Lung (tissue), 12 donors: Measurements from ENCODE around the gene ARHGEF9. TPM values are rescaled to one million over a fixed set of nuclear protein-coding genes. Genes with fewer than 3 reads are reported as not detected.
"Not testable (repeated sequence)": the region's sequence is repeated elsewhere in the genome, so short reads cannot be mapped to it uniquely, and the experiment has no call there.

Experiments
- ATAC-seq: fragments of 200-7000 bp; cut with Tn5 transposase; one replicate; pipeline ENCODE4 v1.9.1; 2020; ENCODE audit warnings: moderate number of reproducible peaks; ENCODE audit not compliant: insufficient read depth, low FRiP score
- DNase-seq, 3 donors: peaks; one replicate each; pipeline ENCODE4 v3.0.0-alpha.2; 2013 to 2017
- H3K27ac ChIP-seq, 2 donors: one replicate each; pipeline ENCODE4 v1.5.1; 2013; ENCODE audit warnings: mild to moderate bottlenecking in 2 of 2, moderate library complexity in 2 of 2, control low read depth in 1 of 2, inconsistent platforms in 1 of 2, low read depth in 1 of 2, low read length in 1 of 2
- H3K27me3 ChIP-seq, 3 donors: one replicate each; pipeline ENCODE4 v1.5.1; 2013; ENCODE audit warnings: low read length in 2 of 3; ENCODE audit not compliant: control insufficient read depth in 3 of 3, insufficient read depth in 3 of 3
- H3K36me3 ChIP-seq, 4 donors: one replicate each; pipeline ENCODE4 v1.5.1; 2013; ENCODE audit warnings: low read length in 4 of 4, mild to moderate bottlenecking in 1 of 4, moderate library complexity in 1 of 4; ENCODE audit not compliant: control insufficient read depth in 4 of 4, insufficient read depth in 4 of 4
- H3K4me1 ChIP-seq, 5 donors: one replicate each; pipeline ENCODE4 v1.5.1; 2013; ENCODE audit warnings: low read length in 5 of 5, mild to moderate bottlenecking in 2 of 5, moderate library complexity in 1 of 5; ENCODE audit not compliant: control insufficient read depth in 5 of 5, insufficient read depth in 5 of 5
- H3K4me3 ChIP-seq: one replicate; pipeline ENCODE4 v1.5.1; 2013; ENCODE audit warnings: mild to moderate bottlenecking, control low read depth, moderate library complexity
- H3K9ac ChIP-seq, 2 donors: one replicate each; pipeline ENCODE4 v1.5.1; 2013; ENCODE audit warnings: low read length in 2 of 2, control low read depth in 1 of 2; ENCODE audit not compliant: insufficient read depth in 1 of 2
- H3K9me3 ChIP-seq, 4 donors: one replicate each; pipeline ENCODE4 v1.5.1; 2013; ENCODE audit warnings: low read length in 3 of 4, mild to moderate bottlenecking in 1 of 4, moderate library complexity in 1 of 4; ENCODE audit not compliant: control insufficient read depth in 4 of 4, insufficient read depth in 3 of 4
- CTCF ChIP-seq: IDR thresholded peaks from 2 replicates; pipeline ENCODE4 v1.5.1; 2012; ENCODE audit warnings: mild to moderate bottlenecking; ENCODE audit errors: control extremely low read depth, extremely low read depth
- WGBS, 2 donors: extraction: QIAGEN DNeasy Blood & Tissue Kit; methylation state at CpG; one replicate each; pipeline ENCODE4 v1.1.7; 2013; 5-methylcytosine and 5-hydroxymethylcytosine counted together
- polyA plus RNA-seq, 2 donors: library from polyadenylated mRNA; stranded (reverse); fragments of 200-250 nt; gene quantifications; one replicate each; pipeline ENCODE4 v1.2.1, GENCODE V29; 2013
- total RNA-seq, 2 donors: library from RNA; depleted of rRNA in 1 of 2; stranded (reverse); fragments of >200 nt in 1 of 2; gene quantifications; one replicate each; pipeline ENCODE4 v1.2.1, GENCODE V29; 2014 to 2021
- donor health status: control.
- donor health status: control.
- donor health status: Bipolar disorder and iron deficiency.
- donor health status: healthy.
- donor health status: DM: yes; HTN: yes; CAD: no.

ARHGEF9 gene
- total and polyA plus RNA-seq, 4 donors: 5.8 to 25.5 (median 18.5) TPM

DNA sequence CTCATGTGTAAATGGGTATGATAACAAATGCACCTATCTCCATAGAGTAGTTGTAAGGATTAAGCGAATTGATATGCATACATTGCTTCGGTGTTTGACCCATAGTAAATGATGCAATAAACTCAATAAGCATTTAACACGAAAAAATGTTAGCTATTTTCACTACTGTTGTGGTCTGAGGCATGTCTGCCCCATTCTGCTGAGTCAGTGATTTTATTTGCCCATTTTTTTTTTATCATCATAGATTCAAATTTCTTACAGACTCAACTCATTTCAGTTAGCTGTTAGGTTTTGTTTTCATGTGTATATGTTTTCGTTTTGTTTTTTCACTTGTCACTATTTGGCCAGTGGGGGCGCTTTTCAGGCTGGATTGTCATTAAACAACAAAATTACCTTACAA is 27.8 kb upstream of the ARHGEF9 start:
- Histone ChIP-seq H3K9me3 (peaks cover 0 to 3% (median 0%) of the 10 kb centered on the region in 4 donors), H3K36me3 (no peaks in the 10 kb centered on the region), H3K27ac (no peak overlapping the region), H3K4me3 (no peak overlapping the region), H3K4me1 (no peaks in the 10 kb centered on the region), H3K9ac (no peak overlapping the region), H3K27me3 (no peaks in the 10 kb centered on the region)
- no peak for TF ChIP-seq CTCF
- WGBS, 2 donors: 74 to 88% methylated on average over 5 of the region's 5 CpGs
- ATAC-seq (no peak), DNase-seq (no peak)

DNA sequence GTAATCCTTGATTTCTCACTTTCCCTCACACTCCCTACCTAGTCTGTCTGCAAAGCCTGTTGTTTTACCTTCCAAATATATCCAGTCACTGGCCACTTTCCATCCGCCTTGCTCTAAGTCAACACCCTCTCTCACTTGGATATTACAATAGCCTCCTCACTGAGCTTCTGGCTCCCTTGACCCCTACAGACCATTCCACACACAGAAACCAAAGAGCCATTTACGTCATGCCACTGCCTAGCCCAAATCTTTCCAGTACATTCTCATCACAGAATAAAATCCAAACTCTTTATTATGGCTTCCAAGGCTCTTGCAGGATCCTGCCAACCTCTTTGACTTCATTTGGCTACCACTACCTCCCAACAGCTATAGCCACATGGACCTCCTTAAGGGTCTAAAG is 25.7 kb upstream of the ARHGEF9 start:
- Histone ChIP-seq H3K36me3 (no peaks in the 10 kb centered on the region), H3K4me3 (no peak overlapping the region), H3K9ac (no peak overlapping the region), H3K4me1 (no peaks in the 10 kb centered on the region), H3K27ac (no peak overlapping the region), H3K9me3 (no peaks in the 10 kb centered on the region), H3K27me3 (no peaks in the 10 kb centered on the region)
- ATAC-seq (no peak), DNase-seq (no peak)
- TF ChIP-seq CTCF: no peak
- 80 to 94% methylated on average over 2 of the region's 2 CpGs for WGBS, 2 donors

GRCh38 chrX:63809173-63809572 is 24.2 kb upstream of the ARHGEF9 start:
- Histone ChIP-seq H3K9me3 (no peaks in the 10 kb centered on the region), H3K4me3 (no peak overlapping the region), H3K4me1 (no peaks in the 10 kb centered on the region), H3K9ac (no peak overlapping the region), H3K27ac (no peak overlapping the region), H3K36me3 (no peaks in the 10 kb centered on the region), H3K27me3 (no peaks in the 10 kb centered on the region)
- DNase-seq (peak in 2 of 3 donors; percentile 0 to 1), ATAC-seq (no peak)
- 42 to 60% methylated on average over 3 of the region's 3 CpGs for whole genome bisulfite sequencing, 2 donors
- no peak for TF ChIP-seq CTCF

- not testable (repeated sequence) for H3K4me1 ChIP-seq, H3K27ac ChIP-seq, ATAC-seq, H3K9me3 ChIP-seq, H3K36me3 ChIP-seq, DNase-seq, H3K27me3 ChIP-seq, H3K9ac ChIP-seq, H3K4me3 ChIP-seq
- WGBS, 2 donors: 67 to 81% methylated on average over 2 of the region's 2 CpGs
Measured at GRCh38 chrX:63795406-63795805, 10.4 kb upstream of the ARHGEF9 start.
